SKM-1 treated with dmso at 0.1 percent for 144 hours (cell line): ENCODE data around the gene RHOU.
"Not testable (repeated sequence)": the region's sequence is repeated elsewhere in the genome, so short reads cannot be mapped to it uniquely, and the experiment has no call there.

Experiments
- DNase-seq: peaks from one replicate; lab custom pipeline; 2025; ENCODE audit not compliant: unreplicated experiment; lab: John Stamatoyannopoulos, UW

Gene RHOU

GRCh38 chr1:228755800-228756199 is 20.5 kb downstream of the RHOU start:
- no peak for DNase-seq

DNA sequence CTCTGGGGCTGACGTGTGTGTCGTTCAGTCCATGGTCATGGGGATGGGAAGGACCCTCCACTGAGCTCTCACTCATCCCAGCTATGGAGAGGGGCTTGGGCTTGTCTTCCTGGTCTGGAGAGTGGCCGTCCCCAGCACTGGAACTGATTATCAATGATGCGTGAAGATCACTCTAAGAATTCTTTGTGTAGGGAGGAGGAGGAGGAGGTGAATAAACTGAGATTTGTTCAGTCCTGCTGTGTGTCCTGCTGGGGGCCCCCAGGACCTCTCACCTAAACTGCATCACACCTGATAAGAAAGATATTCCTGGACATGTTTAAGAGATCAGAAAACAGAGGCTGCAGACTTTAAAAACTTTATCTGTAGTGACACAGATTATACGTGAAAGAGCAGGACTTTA is 21.2 kb downstream of the RHOU start:
- DNase-seq: no peak

GRCh38 chr1:228758447-228758846 is 23.2 kb downstream of the RHOU start:
- DNase-seq: no peak

DNA sequence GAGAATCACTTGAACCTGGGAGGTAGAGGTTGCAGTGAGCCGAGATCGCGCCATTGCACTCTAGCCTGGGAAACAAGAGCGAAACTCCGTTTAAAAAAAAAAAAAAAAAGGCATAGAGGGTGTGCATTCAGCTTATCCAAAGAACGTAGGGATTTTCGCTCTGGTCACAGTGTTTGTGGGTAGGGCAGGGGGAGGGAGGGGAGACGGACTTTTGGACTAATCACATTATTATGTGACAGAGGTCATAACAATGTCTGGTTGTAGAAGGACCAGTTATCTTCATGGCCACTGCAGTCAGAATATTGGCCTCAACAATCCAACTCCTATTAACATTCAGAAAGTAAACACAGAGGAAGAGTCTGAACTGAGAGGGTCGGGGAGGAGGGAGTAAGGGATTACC is 25.7 kb downstream of the RHOU start:
- no peak for DNase-seq

DNA sequence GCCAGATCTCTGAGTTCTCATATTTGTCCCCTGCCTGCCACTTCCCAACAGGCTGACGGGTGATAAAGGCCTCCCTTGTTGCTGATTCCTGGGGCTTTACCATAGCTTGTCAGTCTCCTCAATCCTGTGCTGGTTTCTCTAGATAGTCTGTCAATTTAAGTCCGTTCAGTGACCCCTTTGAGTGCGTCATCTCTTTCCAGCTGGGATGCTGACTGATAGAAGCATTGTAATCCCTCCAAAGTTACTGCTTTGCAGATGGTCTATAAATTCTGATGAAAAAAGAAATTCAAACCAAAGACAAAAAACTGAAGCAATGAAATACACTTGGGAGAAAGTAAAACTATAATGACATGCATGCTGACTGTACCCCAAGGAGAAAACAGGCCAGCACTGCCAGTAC is 28.3 kb downstream of the RHOU start:
- no peak for DNase-seq

GRCh38 chr1:228765168-228765946 is 30.1 kb downstream of the RHOU start:
- no peak for DNase-seq

DNA sequence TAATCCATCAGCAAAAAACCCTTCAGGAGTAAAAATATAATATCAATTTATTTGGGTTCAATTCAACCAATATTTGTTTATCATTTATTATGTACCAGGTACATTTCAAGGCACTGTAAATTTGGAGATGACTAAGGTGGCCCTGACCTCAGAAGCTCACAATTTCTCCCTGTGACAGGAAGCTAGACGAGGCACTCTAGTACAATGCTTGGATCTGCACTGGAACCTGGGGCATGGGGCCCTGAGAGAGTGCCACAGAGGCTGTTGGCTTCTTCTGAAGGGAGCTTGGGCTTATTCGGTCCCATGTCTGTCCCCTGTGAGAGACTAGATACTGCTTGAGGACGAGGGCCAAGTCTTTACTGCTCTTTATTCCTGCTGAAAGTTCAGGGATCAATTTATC is 31.5 kb downstream of the RHOU start:
- DNase-seq: no peak

DNA sequence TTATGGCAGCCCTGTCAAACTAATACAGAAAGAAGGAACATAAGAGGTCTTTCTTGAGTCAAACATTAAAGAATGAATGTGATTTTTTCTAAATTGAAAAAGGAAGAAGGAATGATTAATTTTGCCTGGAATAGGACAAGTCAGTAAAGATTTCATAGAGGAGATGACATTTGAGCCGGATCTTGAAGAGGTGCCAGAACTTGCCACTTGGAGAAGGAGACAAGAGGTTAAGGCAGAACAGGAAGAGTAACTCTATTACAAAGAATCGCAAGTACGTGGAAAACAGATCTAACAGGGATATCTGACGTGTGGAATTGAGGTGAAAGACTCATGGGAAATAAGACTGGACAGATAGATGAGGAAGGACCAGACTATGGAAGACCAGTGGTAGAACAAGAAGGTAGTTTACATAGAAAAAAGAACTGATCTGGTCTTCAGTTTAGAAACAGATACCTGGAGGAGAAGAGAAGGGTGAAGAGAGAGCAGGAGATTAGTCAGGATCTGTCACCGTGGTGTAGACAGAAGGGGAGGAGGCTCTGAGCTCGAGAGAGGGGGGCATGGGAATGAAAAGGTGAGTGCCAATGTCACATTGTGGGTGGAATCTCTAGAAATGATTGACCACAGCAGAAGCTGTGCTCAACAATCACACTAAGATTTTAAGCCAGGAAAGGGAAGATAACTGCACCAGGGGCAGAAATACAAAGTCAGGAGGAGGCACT is 32.5 kb downstream of the RHOU start:
- no peak for DNase-seq

DNA sequence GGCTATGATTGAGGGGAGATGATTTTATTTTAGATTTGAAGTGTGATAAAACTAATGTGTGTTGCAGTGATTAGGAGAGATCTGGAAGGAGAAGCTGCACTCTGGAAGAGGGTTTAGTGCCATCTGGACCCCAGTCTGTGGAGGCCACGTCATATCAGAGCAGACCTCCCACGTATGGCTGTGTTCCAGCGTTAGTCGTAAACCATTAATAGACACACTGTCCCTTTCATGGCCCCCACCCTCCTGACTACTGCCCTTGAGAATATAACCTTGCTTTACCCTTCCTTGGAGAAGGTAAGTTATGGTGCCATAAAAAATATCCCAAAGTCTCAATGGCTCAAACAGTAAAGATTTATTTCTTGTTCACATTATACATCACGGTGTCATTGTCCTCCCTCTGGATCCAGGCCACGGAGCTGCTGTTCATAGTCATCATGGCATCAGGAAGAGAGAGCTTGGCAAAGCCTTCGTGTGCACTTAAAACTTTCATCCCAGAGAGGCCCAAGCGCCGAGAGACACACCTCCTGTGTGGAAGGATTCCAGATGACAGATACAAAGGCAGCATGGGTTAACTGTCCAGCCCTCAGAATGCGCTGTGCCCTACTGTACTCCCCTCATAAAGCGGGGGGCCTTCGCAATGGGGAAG is 33.2 kb downstream of the RHOU start:
- DNase-seq: no peak

DNA sequence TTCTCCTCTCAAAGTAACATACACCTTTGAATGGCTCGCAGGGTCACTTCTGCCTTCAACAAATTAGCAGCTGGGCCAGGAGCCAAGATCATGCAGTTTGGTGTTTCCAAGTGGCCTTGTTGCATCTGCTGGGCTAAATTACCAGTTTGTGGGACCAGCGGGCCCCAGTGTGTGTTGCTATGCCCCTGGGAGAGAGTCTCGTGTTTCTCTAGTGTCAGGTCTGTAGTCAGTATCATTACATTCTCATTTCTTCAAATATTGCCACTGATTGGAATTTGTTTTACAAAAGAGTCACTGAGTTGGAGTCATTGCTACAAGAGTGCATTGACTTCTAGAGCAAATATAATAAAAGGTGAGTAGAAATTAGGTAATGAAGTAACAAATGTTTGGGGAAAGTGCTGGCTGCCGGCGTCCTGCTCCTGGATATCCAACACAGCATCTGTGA is 35.5 kb downstream of the RHOU start:
- no peak for DNase-seq

DNA sequence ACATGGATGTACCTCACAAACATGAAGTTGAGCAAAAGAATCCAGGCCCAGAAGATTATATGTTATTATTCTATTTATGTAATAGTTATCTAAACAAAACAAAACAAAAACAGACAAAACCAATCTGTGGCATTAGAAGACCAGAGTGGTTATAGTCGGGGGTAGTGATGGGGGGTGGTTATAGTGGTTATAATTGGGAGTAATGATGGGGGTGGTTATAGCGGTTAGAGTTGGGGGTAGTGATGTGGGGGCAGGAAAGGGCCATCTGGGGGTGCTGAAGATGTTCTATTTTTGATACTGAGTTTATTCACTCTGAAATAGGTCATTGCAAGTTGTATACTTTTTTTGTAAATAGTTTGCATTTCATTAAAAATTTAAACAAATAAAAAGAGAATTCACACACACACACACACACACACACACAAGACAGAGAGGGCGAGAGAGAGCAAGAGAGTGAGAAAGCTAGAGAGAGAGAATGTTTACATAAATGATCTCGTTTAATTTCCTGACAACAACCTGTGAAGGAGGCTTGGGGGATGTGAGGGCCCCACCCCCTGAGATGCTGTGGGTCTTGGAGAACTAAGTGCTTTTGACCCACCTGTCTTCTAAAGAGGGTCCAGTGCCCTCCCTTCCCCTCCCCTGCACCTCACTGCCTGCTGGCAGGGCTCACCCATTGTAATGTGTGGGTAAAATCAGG is 37.4 kb downstream of the RHOU start:
- DNase-seq: no peak

GRCh38 chr1:228775946-228776345 is 40.7 kb downstream of the RHOU start:
- DNase-seq: not testable (repeated sequence)

DNA sequence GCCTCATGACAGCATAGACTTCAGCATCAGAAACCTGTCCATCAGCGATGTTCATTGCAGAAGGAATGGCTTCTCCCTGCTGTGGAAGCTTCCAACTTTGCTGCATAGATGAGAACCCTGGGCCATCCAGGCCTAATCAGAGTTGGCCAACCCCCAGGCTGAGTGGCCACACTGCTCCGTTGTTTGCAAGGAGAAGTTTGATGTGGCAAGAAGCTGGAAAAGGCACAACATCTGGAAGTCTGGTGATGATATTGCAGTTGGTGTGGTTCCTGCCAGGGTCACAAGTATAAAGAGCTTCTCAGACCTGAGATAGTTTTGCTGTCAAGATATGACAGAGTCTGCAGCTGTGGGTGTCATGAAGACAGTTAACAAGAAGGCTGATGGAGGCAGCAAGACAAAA is 41.2 kb downstream of the RHOU start:
- no peak for DNase-seq

- DNase-seq: no peak
Observed at GRCh38 chr1:228777236-228777635, 42.0 kb downstream of the RHOU start.

DNA sequence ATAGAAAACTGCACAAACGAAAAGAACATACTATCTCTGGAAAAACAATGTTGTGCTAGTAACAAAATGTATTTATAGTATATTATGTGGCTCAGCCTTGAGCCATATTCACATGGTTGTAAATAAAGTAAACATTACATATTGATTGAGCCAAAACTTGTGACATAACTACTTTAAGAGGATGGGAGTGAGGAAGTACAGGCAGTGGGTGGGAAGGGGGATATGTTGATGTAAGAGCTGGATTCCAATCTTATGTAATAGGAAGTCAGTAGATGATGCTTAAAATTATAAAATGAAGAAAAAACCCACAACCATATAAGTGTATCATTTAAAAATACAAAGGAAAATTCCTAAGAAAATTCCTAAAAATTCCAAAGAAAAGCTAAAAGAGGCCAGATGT is 42.7 kb downstream of the RHOU start:
- DNase-seq: no peak

GRCh38 chr1:228778466-228778865 is 43.2 kb downstream of the RHOU start:
- no peak for DNase-seq

- peak; percentile 36 for DNase-seq
Observed at GRCh38 chr1:228778961-228779360, 43.7 kb downstream of the RHOU start.

DNA sequence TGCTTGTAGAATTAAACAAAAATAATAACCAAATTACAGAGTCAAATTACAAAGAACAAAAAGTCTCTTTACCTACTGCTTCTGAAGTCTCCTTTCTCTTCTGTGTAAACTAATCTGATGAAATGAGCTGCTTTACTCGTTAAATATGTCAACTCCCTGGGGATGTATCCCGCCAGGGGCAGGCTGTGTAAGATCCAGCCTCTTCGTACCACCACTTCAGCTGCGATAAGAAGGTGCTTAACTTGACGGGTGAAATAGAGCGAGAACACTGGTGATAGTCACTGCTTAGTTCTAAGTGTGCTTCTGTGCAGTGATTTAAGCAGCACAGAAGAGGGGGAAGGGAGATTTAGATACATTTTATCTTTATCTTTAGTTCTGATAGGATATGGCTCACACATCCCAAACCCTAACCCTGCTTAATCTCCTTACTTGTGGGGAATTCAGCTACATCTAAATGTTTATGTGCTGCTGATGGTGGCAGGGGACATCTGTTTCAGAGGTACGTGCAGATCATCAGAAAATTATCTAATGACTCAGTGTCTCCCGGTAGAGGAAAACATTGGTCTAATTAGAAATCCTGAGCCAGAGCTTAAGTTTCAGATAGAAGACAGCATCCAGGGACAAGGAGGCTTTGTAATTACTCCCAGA is 46.0 kb downstream of the RHOU start:
- DNase-seq: no peak

GRCh38 chr1:228781809-228782661 is 46.8 kb downstream of the RHOU start:
- DNase-seq: no peak
